GM12873 (cell line): ENCODE measurements around the gene VAMP1.

Experiments
- TF ChIP-seq, protein P1 (sequence below): IDR thresholded peaks from 2 replicates; pipeline ENCODE4 v1.5.1; 2012; ENCODE audit warnings: low read depth, mild to moderate bottlenecking, moderate library complexity, low read length, control low read depth; ENCODE audit not compliant: insufficient read depth; ENCODE audit errors: missing control alignments

Gene VAMP1

DNA sequence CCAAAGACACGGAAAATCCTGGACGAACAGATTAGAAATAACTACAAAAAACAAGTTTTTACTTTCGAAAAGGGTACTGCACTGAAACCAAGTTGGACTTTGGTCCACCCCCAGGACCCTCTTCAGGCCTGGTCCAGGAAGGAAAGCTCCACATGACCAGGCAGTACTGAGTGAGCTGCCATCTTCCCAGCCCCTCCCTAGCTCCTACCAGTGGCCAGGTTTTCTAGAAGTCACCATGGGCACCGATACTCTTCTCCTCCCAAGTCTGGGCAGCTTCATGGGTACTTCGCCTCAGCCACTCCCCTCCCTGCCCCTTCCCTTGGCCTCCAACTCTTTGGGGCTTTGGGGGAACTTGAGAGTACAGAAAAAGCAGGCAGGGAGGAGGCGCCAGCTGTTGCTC is 6.6 kb downstream of the VAMP1 start:
- TF ChIP-seq, protein P1, sequence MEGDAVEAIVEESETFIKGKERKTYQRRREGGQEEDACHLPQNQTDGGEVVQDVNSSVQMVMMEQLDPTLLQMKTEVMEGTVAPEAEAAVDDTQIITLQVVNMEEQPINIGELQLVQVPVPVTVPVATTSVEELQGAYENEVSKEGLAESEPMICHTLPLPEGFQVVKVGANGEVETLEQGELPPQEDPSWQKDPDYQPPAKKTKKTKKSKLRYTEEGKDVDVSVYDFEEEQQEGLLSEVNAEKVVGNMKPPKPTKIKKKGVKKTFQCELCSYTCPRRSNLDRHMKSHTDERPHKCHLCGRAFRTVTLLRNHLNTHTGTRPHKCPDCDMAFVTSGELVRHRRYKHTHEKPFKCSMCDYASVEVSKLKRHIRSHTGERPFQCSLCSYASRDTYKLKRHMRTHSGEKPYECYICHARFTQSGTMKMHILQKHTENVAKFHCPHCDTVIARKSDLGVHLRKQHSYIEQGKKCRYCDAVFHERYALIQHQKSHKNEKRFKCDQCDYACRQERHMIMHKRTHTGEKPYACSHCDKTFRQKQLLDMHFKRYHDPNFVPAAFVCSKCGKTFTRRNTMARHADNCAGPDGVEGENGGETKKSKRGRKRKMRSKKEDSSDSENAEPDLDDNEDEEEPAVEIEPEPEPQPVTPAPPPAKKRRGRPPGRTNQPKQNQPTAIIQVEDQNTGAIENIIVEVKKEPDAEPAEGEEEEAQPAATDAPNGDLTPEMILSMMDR = no peak

DNA sequence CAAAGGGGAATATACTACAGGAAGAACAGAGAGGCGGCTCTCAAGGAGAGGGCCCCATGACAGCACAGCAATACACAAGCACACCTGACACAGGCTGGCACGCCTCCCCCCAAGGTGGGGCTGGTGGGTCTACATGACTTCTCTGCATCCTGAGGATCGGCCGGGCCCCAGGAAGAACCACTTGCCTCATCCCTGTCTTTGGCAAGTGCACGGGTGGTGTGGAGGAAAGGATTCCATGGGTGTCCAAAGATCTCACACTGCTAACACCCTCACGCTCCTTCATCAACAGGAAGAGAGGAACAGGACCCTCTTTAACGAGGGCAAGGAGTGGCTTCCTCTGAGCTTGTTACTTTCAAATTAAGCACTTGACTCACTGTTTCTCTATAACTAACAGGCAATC is 7.3 kb downstream of the VAMP1 start:
- TF ChIP-seq, protein P1 = no peak

DNA sequence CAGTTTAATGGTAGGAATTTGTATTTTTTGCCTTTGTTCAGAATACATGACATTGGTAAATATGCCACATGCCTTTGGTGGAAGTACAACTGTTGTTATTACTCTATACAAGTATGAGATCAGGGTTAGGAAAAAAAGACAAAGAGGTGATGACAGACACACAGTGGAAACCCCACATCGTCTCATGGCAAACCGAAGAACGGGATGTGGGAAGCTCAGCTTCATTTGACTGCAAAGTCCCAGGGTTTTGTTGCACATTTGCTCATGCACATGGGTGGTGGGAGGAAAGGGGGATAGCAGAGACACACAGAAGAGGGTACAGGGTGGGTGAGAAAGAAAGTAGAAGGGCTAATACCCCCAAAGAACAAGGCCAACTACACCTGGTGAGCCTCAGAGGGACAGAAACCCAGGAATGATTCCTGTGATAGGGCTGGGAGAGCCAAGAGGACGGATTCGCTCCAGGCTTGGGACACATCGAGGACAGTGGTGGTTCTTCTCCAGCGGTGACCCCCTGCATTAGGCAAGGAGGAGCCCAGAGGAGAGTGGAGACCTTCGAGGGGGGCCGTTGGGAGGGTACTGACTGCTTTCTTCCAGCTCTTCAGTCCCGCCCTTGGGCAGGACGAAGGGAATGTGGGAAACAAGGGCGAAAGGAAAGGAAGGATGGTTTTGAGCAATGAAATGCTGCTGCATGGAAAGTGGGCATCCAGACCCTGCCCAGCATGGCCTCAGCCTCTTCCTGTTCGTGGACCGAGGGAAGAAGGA is 8.1 kb downstream of the VAMP1 start:
- TF ChIP-seq, protein P1 = no peak

DNA sequence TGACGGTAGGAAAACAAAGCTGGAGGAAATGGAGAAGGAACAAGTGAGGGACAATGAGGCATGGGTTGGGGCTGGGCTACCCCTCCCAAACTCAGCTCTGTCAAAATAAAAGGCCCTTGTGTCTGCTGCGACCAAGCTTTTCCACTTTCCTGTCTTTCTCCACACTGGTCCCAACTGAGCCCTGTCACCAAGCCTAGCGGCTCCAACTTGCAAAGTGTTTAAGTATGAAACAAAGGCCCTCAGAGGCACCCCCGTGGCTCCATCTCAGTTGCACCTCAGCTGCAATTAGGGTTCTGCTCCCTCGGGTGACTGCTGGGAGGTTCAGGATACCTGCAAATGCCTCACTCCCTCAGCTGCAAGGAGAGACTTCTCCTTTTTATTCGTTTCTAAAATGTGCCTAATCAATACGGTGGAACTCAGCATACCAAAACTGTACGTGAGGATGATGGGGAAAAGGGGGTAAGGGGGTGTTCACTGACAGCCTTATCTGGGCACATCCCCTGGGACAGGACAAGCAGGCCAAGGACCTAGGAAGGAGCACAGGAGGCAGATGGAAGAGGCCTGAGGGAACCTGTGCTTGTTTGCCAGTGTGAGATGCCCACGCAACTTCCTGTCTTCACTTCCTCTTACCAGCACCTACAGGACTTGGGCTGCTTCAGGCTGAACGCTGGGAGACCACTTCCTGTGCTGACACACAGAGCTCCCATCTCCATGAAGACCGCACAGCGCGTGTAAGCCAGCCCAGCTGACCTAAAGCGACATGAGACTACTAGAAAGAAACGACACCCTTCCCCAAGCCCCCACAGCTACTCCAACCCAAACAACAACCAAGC is 8.9 kb downstream of the VAMP1 start:
- TF ChIP-seq, protein P1 = no peak

DNA sequence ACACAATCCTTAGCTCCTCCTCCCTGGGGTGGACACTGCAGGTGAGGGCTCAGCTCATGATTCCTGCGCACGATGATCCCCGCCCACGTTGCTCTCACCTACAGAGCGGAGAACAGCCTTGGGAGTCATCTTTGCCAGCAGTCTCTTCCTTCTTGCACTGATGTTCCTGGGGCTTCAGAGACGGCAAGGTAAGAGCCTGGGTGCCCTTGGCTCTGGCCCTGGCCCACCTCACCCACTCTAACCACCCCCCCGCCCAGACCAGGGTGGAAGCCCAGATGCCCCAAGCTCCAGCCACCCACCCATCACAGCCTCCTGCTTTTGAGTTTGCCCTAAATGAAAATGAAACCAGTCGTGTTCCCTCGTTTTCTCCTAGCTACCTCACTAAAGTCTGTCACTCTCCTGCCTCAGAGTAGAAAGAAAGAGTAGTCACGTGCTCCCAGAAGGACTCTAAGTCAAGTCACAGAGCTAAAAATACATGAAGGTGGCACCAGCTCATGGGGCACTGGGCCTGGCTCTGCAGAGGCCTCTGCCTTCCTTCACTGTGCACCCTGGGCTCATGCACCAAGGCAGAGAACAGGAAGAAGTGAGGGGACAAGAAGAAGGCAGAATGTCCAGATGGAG is 9.6 kb downstream of the VAMP1 start:
- TF ChIP-seq, protein P1 = no peak

DNA sequence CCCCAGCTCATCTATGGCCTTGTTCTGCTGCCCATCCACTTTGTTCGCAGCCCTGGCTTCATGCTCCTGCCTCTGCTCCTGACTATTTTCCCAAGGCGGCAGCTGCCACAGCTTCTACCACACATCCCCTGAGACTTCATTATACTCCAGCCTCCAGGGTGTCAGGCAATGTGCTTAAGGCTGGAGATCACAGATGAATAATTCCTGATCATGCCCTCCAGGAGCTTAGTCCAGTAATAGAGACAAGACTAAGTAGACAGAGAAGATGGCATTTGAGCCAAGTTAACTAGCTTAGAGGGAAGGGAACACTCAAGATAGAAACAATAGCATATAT is 11.5 kb downstream of the VAMP1 start:
- TF ChIP-seq, protein P1 = no peak
